Neural cell (in vitro differentiated cells): Measurements from ENCODE around the gene IQGAP2. TPM values are rescaled to one million over a fixed set of nuclear protein-coding genes. Genes with fewer than 3 reads are reported as not detected.

Experiments used
- H2AFZ ChIP-seq: fragments of 200-600, 300-800 bp; sonication (generic), shearing (Covaris generic); 2 replicates; pipeline ENCODE4 v1.6.0; 2014; ENCODE audit warnings: low read depth, mild to moderate bottlenecking, antibody characterized with exemption, low read length, moderate library complexity
- H3F3A ChIP-seq: fragments of 200-600 bp; shearing (Covaris generic); 2 replicates; pipeline ENCODE4 v1.6.1; 2016; ENCODE audit warnings: mild to moderate bottlenecking, moderate library complexity, mixed read lengths, antibody characterized with exemption, low read length; ENCODE audit not compliant: insufficient read depth, poor library complexity, severe bottlenecking
- H3K27ac ChIP-seq: fragments of 200-600, 300-800 bp; sonication (generic), shearing (Covaris generic); 2 replicates; pipeline ENCODE4 v1.5.1; 2014; ENCODE audit warnings: mild to moderate bottlenecking, low read length, moderate library complexity
- H3K27me3 ChIP-seq: fragments of 300-800, 200-600 bp; sonication (generic), shearing (Covaris generic); 2 replicates; pipeline ENCODE4 v1.6.0; 2014; ENCODE audit warnings: mild to moderate bottlenecking, low read depth, low read length, moderate library complexity; ENCODE audit not compliant: insufficient read depth
- H3K36me3 ChIP-seq: fragments of 300-800, 200-600 bp; sonication (generic), shearing (Covaris generic); 2 replicates; pipeline ENCODE4 v1.5.1; 2014; ENCODE audit warnings: mild to moderate bottlenecking, antibody characterized with exemption, low read length, moderate library complexity; ENCODE audit not compliant: insufficient read depth
- H3K4me2 ChIP-seq: fragments of 300-800, 200-600 bp; sonication (generic), shearing (Covaris generic); 2 replicates; pipeline ENCODE4 v1.6.0; 2014; ENCODE audit warnings: mild to moderate bottlenecking, low read length
- H3K4me3 ChIP-seq: fragments of 300-800, 200-600 bp; sonication (generic), shearing (Covaris generic); 2 replicates; pipeline ENCODE4 v1.5.1; 2014; ENCODE audit warnings: mild to moderate bottlenecking, low read length, moderate library complexity
- H3K79me2 ChIP-seq: fragments of 200-600 bp; shearing (Covaris generic); replicated peaks from 2 replicates; pipeline ENCODE4 v1.6.0; 2014; ENCODE audit warnings: mild to moderate bottlenecking, low read length, moderate library complexity; ENCODE audit not compliant: insufficient read depth
- H3K9ac ChIP-seq: fragments of 300-800, 200-600 bp; sonication (generic), shearing (Covaris generic); 2 replicates; pipeline ENCODE4 v1.6.1; 2016; ENCODE audit warnings: mild to moderate bottlenecking, low read length, mixed read lengths
- H3K9me2 ChIP-seq: fragments of 200-600 bp; shearing (Covaris generic); 2 replicates; pipeline ENCODE4 v1.6.1; 2016; ENCODE audit warnings: mild to moderate bottlenecking, low read length, mixed read lengths; ENCODE audit not compliant: insufficient read depth
- H3K9me3 ChIP-seq: fragments of 200-600, 300-800 bp; sonication (generic), shearing (Covaris generic); 2 replicates; pipeline ENCODE4 v1.6.1; 2016; ENCODE audit warnings: mild to moderate bottlenecking, mixed run types, low read length, moderate library complexity, mixed read lengths
- H4K20me1 ChIP-seq: fragments of 200-600 bp; shearing (Covaris generic); 2 replicates; pipeline ENCODE4 v1.6.1; 2016; ENCODE audit warnings: mild to moderate bottlenecking, mixed run types; ENCODE audit not compliant: insufficient read depth
- EP300 ChIP-seq: fragments of 450-650 bp; conservative IDR thresholded peaks from 2 replicates; pipeline ENCODE4 v1.6.1; 2014; ENCODE audit warnings: antibody characterized with exemption, mild to moderate bottlenecking, moderate library complexity; ENCODE audit not compliant: poor library complexity, severe bottlenecking
- EZH2 ChIP-seq: fragments of 200-600, 300-800 bp; shearing (Covaris generic), sonication (generic); IDR thresholded peaks from 2 replicates; pipeline ENCODE4 v1.6.1; 2014; ENCODE audit warnings: antibody characterized with exemption, low read length, borderline replicate concordance, mild to moderate bottlenecking; ENCODE audit not compliant: insufficient read depth, poor library complexity, severe bottlenecking
- MXI1 ChIP-seq: fragments of 450-650 bp; conservative IDR thresholded peaks from 2 replicates; pipeline ENCODE4 v1.6.1; 2014; ENCODE audit warnings: antibody characterized with exemption, mild to moderate bottlenecking; ENCODE audit not compliant: poor library complexity, severe bottlenecking
- POLR2AphosphoS5 ChIP-seq: IDR thresholded peaks from 2 replicates; pipeline ENCODE4 v1.6.1; 2012
- RAD21 ChIP-seq: fragments of 450-650 bp; conservative IDR thresholded peaks from 2 replicates; pipeline ENCODE4 v1.6.1; 2014; ENCODE audit warnings: antibody characterized with exemption, mild to moderate bottlenecking, moderate library complexity
- SMC3 ChIP-seq: fragments of 450-650 bp; conservative IDR thresholded peaks from 2 replicates; pipeline ENCODE4 v1.6.1; 2014; ENCODE audit warnings: antibody characterized with exemption, mild to moderate bottlenecking, moderate library complexity; ENCODE audit not compliant: poor library complexity
- TAF1 ChIP-seq: IDR thresholded peaks from 2 replicates; pipeline ENCODE4 v1.6.1; 2012; ENCODE audit warnings: low read depth
- polyA plus RNA-seq: library from polyadenylated mRNA; depleted of rRNA; stranded (reverse); fragments of >200 nt; gene quantifications from 2 replicates; pipeline ENCODE4 v1.2.3, GENCODE V29; 2014
- TF ChIP-seq, protein P1 (sequence below): fragments of 450-650 bp; IDR thresholded peaks from 2 replicates; pipeline ENCODE4 v1.5.1; 2014; ENCODE audit warnings: antibody characterized with exemption, mild to moderate bottlenecking, moderate library complexity; ENCODE audit not compliant: poor library complexity, severe bottlenecking
- TF ChIP-seq, protein P2 (sequence below): IDR thresholded peaks from 2 replicates; pipeline ENCODE4 v1.6.1; 2012; ENCODE audit warnings: borderline replicate concordance

IQGAP2 gene
- polyA plus RNA-seq, 1 donor from 2014 or later: 5.2 TPM

GRCh38 chr5:76473661-76474060, 70.6 kb downstream of the IQGAP2 start:
- no peak overlapping the region for H3K4me2 ChIP-seq
- no peaks in the 10 kb centered on the region for H3K9me3 ChIP-seq
- H3K9me2 ChIP-seq: no peaks in the 10 kb centered on the region
- H3K4me3 ChIP-seq: no peak overlapping the region
- no peaks in the 10 kb centered on the region for H3K79me2 ChIP-seq
- H3K27me3 ChIP-seq: no peaks in the 10 kb centered on the region
- H4K20me1 ChIP-seq: no peaks in the 10 kb centered on the region
- TF ChIP-seq RAD21 (no peak), MXI1 (no peak), SMC3 (no peak), EP300 (no peak), TAF1 (no peak), POLR2AphosphoS5 (no peak), EZH2 (no peak)
- TF ChIP-seq, protein P1, sequence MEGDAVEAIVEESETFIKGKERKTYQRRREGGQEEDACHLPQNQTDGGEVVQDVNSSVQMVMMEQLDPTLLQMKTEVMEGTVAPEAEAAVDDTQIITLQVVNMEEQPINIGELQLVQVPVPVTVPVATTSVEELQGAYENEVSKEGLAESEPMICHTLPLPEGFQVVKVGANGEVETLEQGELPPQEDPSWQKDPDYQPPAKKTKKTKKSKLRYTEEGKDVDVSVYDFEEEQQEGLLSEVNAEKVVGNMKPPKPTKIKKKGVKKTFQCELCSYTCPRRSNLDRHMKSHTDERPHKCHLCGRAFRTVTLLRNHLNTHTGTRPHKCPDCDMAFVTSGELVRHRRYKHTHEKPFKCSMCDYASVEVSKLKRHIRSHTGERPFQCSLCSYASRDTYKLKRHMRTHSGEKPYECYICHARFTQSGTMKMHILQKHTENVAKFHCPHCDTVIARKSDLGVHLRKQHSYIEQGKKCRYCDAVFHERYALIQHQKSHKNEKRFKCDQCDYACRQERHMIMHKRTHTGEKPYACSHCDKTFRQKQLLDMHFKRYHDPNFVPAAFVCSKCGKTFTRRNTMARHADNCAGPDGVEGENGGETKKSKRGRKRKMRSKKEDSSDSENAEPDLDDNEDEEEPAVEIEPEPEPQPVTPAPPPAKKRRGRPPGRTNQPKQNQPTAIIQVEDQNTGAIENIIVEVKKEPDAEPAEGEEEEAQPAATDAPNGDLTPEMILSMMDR: no peak
- TF ChIP-seq, protein P2, sequence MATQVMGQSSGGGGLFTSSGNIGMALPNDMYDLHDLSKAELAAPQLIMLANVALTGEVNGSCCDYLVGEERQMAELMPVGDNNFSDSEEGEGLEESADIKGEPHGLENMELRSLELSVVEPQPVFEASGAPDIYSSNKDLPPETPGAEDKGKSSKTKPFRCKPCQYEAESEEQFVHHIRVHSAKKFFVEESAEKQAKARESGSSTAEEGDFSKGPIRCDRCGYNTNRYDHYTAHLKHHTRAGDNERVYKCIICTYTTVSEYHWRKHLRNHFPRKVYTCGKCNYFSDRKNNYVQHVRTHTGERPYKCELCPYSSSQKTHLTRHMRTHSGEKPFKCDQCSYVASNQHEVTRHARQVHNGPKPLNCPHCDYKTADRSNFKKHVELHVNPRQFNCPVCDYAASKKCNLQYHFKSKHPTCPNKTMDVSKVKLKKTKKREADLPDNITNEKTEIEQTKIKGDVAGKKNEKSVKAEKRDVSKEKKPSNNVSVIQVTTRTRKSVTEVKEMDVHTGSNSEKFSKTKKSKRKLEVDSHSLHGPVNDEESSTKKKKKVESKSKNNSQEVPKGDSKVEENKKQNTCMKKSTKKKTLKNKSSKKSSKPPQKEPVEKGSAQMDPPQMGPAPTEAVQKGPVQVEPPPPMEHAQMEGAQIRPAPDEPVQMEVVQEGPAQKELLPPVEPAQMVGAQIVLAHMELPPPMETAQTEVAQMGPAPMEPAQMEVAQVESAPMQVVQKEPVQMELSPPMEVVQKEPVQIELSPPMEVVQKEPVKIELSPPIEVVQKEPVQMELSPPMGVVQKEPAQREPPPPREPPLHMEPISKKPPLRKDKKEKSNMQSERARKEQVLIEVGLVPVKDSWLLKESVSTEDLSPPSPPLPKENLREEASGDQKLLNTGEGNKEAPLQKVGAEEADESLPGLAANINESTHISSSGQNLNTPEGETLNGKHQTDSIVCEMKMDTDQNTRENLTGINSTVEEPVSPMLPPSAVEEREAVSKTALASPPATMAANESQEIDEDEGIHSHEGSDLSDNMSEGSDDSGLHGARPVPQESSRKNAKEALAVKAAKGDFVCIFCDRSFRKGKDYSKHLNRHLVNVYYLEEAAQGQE: no peak
- no peaks in the 10 kb centered on the region for H3K36me3 ChIP-seq
- H2AFZ ChIP-seq: no peak overlapping the region
- no peak overlapping the region for H3K27ac ChIP-seq
- no peaks in the 10 kb centered on the region for H3F3A ChIP-seq
- H3K9ac ChIP-seq: no peak overlapping the region

DNA sequence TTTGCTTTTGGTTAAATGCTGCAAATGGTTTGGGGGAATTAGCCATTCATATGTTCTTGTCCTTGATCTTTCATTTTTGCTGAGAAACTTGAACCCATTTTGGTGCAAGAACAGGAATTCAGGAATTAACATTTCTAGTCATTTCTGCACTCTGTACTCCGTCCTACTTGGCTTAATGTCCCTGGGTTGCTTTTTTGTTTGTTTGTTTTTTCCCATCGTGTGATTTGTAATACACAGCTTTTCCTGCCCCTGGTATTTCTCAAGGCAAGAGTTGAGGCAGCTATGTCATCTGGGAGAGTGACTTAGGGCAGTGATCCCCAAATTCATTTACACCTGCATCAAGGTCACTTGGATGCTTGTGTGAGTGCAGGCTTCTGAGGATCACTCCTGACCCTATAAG, 71.3 kb downstream of the IQGAP2 start:
- H3K27me3 ChIP-seq: no peaks in the 10 kb centered on the region
- H3K79me2 ChIP-seq: no peaks in the 10 kb centered on the region
- no peak overlapping the region for H2AFZ ChIP-seq
- H3K9me2 ChIP-seq: no peaks in the 10 kb centered on the region
- no peaks in the 10 kb centered on the region for H3F3A ChIP-seq
- no peak overlapping the region for H3K4me3 ChIP-seq
- no peaks in the 10 kb centered on the region for H3K36me3 ChIP-seq
- H4K20me1 ChIP-seq: no peaks in the 10 kb centered on the region
- no peak overlapping the region for H3K27ac ChIP-seq
- TF ChIP-seq POLR2AphosphoS5: no peak
- TF ChIP-seq TAF1: no peak
- TF ChIP-seq SMC3: no peak
- TF ChIP-seq, protein P2: no peak
- TF ChIP-seq EZH2: no peak
- TF ChIP-seq MXI1: no peak
- TF ChIP-seq EP300: no peak
- TF ChIP-seq, protein P1: no peak
- no peak for TF ChIP-seq RAD21
- H3K4me2 ChIP-seq: no peak overlapping the region
- H3K9me3 ChIP-seq: no peaks in the 10 kb centered on the region
- no peak overlapping the region for H3K9ac ChIP-seq
